OCI-LY1 (cell line): ENCODE results near the gene CC2D2A.

ENCODE experiments used
- EZH2 ChIP-seq: fragments of 200-600 bp; sonication (generic), shearing (Covaris generic); IDR thresholded peaks from 2 replicates; pipeline ENCODE4 v1.8.0; 2017; ENCODE audit warnings: borderline replicate concordance, mixed run types, mild to moderate bottlenecking, antibody characterized with exemption, low read length, moderate library complexity, mixed read lengths
- TF ChIP-seq, protein P1 (sequence below): fragments of 200-600 bp; sonication (generic), shearing (Covaris generic); IDR thresholded peaks from 2 replicates; pipeline ENCODE4 v1.5.1; 2017; ENCODE audit warnings: mild to moderate bottlenecking, antibody characterized with exemption, low read length, moderate library complexity, mixed read lengths

DNA sequence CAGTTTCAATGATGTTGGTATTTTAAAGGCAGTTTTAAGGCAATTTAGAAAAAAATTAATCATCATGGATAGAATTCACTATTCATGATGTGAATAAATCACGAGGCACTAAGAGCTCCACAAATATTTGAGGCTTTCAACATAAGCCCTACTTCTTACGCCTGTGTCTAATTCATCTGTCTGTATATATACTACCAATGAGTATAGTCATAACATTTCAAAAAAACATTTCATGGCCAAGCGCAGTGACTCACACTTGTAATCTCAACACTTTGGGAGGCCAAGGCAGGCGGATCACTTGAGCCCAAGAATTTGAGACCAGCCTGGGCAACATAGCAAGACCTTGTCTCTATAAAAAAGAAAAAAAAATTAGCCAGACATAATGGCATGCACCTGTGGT lies 129.0 kb downstream of the CC2D2A start:
- TF ChIP-seq, protein P1, sequence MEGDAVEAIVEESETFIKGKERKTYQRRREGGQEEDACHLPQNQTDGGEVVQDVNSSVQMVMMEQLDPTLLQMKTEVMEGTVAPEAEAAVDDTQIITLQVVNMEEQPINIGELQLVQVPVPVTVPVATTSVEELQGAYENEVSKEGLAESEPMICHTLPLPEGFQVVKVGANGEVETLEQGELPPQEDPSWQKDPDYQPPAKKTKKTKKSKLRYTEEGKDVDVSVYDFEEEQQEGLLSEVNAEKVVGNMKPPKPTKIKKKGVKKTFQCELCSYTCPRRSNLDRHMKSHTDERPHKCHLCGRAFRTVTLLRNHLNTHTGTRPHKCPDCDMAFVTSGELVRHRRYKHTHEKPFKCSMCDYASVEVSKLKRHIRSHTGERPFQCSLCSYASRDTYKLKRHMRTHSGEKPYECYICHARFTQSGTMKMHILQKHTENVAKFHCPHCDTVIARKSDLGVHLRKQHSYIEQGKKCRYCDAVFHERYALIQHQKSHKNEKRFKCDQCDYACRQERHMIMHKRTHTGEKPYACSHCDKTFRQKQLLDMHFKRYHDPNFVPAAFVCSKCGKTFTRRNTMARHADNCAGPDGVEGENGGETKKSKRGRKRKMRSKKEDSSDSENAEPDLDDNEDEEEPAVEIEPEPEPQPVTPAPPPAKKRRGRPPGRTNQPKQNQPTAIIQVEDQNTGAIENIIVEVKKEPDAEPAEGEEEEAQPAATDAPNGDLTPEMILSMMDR: no peak
- no peak for TF ChIP-seq EZH2
